Measurements from ENCODE around the gene KCNB1.

GRCh38 chr20:49415668-49416044, 66.8 kb downstream of the KCNB1 start:
- no peak for TF ChIP-seq POLR2AphosphoS5 (IDR thresholded peaks at IDR 0.05)
- TF ChIP-seq POLR2A (IDR thresholded peaks at IDR 0.05) = no peak
- no peak for TF ChIP-seq CTCF (IDR thresholded peaks at IDR 0.05)

All from breast epithelium (tissue), 3 donors.